Trophoblast cell (in vitro differentiated cells and primary cell): ENCODE measurements around the gene RAB11FIP3.
A peak's percentile ranks its signal among the peaks of the same experiment; 100 is the strongest.

ENCODE experiments used
- DNase-seq, 2 donors: peaks; one replicate each; pipeline ENCODE4 v3.0.0-alpha.2; 2016
- H2AFZ ChIP-seq: 2 replicates; pipeline ENCODE4 v1.6.1; 2013; ENCODE audit warnings: low read length, moderate library complexity, mild to moderate bottlenecking; ENCODE audit not compliant: insufficient read depth, poor library complexity
- H2AK5ac ChIP-seq: 2 replicates; pipeline ENCODE4 v1.6.1; 2013; ENCODE audit warnings: mild to moderate bottlenecking, low read length
- H2BK120ac ChIP-seq: 2 replicates; pipeline ENCODE4 v1.6.1; 2013; ENCODE audit warnings: low read length, mild to moderate bottlenecking, moderate library complexity; ENCODE audit not compliant: insufficient read depth, poor library complexity
- H2BK12ac ChIP-seq: 2 replicates; pipeline ENCODE4 v1.6.1; 2013; ENCODE audit warnings: mild to moderate bottlenecking, low read length, moderate library complexity
- H2BK5ac ChIP-seq: 2 replicates; pipeline ENCODE4 v1.6.1; 2013; ENCODE audit warnings: low read length, low read depth, moderate library complexity, mild to moderate bottlenecking; ENCODE audit not compliant: poor library complexity
- H3K14ac ChIP-seq: 2 replicates; pipeline ENCODE4 v1.6.1; 2013; ENCODE audit warnings: mild to moderate bottlenecking, low read length
- H3K18ac ChIP-seq: 2 replicates; pipeline ENCODE4 v1.6.1; 2013; ENCODE audit warnings: mild to moderate bottlenecking, low read length
- H3K23ac ChIP-seq: 2 replicates; pipeline ENCODE4 v1.6.1; 2013; ENCODE audit warnings: low read length
- H3K27ac ChIP-seq: 2 replicates; pipeline ENCODE4 v1.5.1; 2013; ENCODE audit warnings: low read depth, mild to moderate bottlenecking, inconsistent platforms, low read length, moderate library complexity
- H3K27me3 ChIP-seq: 2 replicates; pipeline ENCODE4 v1.6.1; 2013; ENCODE audit warnings: inconsistent platforms, mild to moderate bottlenecking, low read length, moderate library complexity; ENCODE audit not compliant: insufficient read depth
- H3K36me3 ChIP-seq, 2 experiments: 1 replicate in 1 of 2; 2 replicates in 1 of 2; pipeline ENCODE4 v1.6.1; 2013; ENCODE audit warnings: low read length in 2 of 2, mild to moderate bottlenecking in 2 of 2, moderate library complexity in 1 of 2; ENCODE audit not compliant: insufficient read depth in 2 of 2, control insufficient read depth in 1 of 2
- H3K4ac ChIP-seq: 2 replicates; pipeline ENCODE4 v1.6.1; 2013; ENCODE audit warnings: low read depth, mild to moderate bottlenecking, low read length, moderate library complexity
- H3K4me1 ChIP-seq, 2 experiments: 1 replicate in 1 of 2; 2 replicates in 1 of 2; pipeline ENCODE4 v1.6.1; 2013; ENCODE audit warnings: low read length in 2 of 2, mild to moderate bottlenecking in 2 of 2, moderate library complexity in 1 of 2; ENCODE audit not compliant: insufficient read depth in 2 of 2, control insufficient read depth in 1 of 2
- H3K4me2 ChIP-seq: 2 replicates; pipeline ENCODE4 v1.6.1; 2013; ENCODE audit warnings: inconsistent platforms, mild to moderate bottlenecking, low read length, moderate library complexity
- H3K4me3 ChIP-seq: 2 replicates; pipeline ENCODE4 v1.5.1; 2013; ENCODE audit warnings: mild to moderate bottlenecking, low read depth, low read length, inconsistent platforms
- H3K79me1 ChIP-seq: one replicate; pipeline ENCODE4 v1.6.1; 2013; ENCODE audit warnings: low read length
- H3K79me2 ChIP-seq: 2 replicates; pipeline ENCODE4 v1.6.1; 2013; ENCODE audit warnings: low read length, mild to moderate bottlenecking; ENCODE audit not compliant: control insufficient read depth, insufficient read depth, poor library complexity
- H3K9ac ChIP-seq: 2 replicates; pipeline ENCODE4 v1.6.1; 2013; ENCODE audit warnings: mild to moderate bottlenecking, low read length
- H3K9me3 ChIP-seq: 2 replicates; pipeline ENCODE4 v1.6.1; 2013; ENCODE audit warnings: low read depth, mild to moderate bottlenecking, control low read depth, inconsistent platforms, low read length; ENCODE audit not compliant: insufficient read depth
- H4K12ac ChIP-seq: 2 replicates; pipeline ENCODE4 v1.6.1; 2013; ENCODE audit warnings: low read depth, mild to moderate bottlenecking, low read length, moderate library complexity
- H4K8ac ChIP-seq: 2 replicates; pipeline ENCODE4 v1.6.1; 2013; ENCODE audit warnings: low read depth, mild to moderate bottlenecking, low read length, moderate library complexity
- H4K91ac ChIP-seq: one replicate; pipeline ENCODE4 v1.6.1; 2013; ENCODE audit warnings: low read depth, mild to moderate bottlenecking, low read length, moderate library complexity
- WGBS: extraction: QIAGEN DNeasy Blood & Tissue Kit; methylation state at CpG from one replicate; pipeline ENCODE4 v1.1.7; 2013; ENCODE audit warnings: missing lambda C conversion rate; ENCODE audit not compliant: insufficient read length, insufficient coverage; ENCODE audit errors: extremely low coverage; 5-methylcytosine and 5-hydroxymethylcytosine counted together

The RAB11FIP3 gene

DNA sequence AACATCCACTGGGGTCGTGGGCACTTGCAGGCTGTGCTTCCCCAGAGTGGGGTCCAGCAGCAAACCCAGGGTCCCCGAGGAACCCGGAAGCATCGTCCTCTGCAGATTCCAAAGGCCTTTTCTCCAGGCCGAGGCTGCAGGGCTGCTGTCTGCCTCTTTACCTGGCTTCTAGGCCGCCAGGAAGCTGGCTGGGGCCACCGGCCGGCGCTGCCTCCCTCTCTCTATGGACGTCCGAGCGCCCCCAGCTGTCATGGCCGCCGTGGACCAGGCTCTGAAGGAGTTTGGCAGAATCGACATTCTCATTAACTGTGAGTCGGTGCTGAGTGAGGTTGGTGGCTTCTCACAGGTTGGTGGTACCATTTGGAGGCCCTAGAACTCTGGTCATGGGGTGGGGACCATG lies 18.2 kb upstream of the RAB11FIP3 start:
- H4K91ac ChIP-seq, result no peak overlapping the region
- H3K4me3 ChIP-seq, result no peak overlapping the region
- H3K23ac ChIP-seq, result no peak overlapping the region
- H3K27me3 ChIP-seq, result no peaks in the 10 kb centered on the region
- no peak overlapping the region for H2AFZ ChIP-seq
- no peaks in the 10 kb centered on the region for H3K79me1 ChIP-seq
- H4K8ac ChIP-seq, result no peak overlapping the region
- H3K4me1 ChIP-seq, result peaks cover 4 to 11% of the 10 kb centered on the region in 2 experiments
- no peak overlapping the region for H2BK5ac ChIP-seq
- H3K4me2 ChIP-seq, result no peak overlapping the region
- H3K9me3 ChIP-seq, result no peaks in the 10 kb centered on the region
- WGBS, result no CpG with 5 or more reads among the region's 16 CpGs
- H3K18ac ChIP-seq, result no peak overlapping the region
- no peaks in the 10 kb centered on the region for H3K79me2 ChIP-seq
- H3K14ac ChIP-seq, result no peak overlapping the region
- no peak overlapping the region for H2BK12ac ChIP-seq
- H3K27ac ChIP-seq, result no peak overlapping the region
- H4K12ac ChIP-seq, result no peak overlapping the region
- no peak overlapping the region for H2AK5ac ChIP-seq
- H2BK120ac ChIP-seq, result no peak overlapping the region
- no peak overlapping the region for H3K4ac ChIP-seq
- H3K9ac ChIP-seq, result no peak overlapping the region
- DNase-seq, result no peak
- peaks cover 15 to 20% of the 10 kb centered on the region in 2 experiments for H3K36me3 ChIP-seq

- Histone ChIP-seq H3K4ac (no peak overlapping the region), H3K36me3 (peaks cover 15 to 20% of the 10 kb centered on the region in 2 experiments), H3K27ac (no peak overlapping the region), H4K91ac (no peak overlapping the region), H3K79me2 (no peaks in the 10 kb centered on the region), H3K4me2 (no peak overlapping the region), H2BK5ac (no peak overlapping the region), H2AK5ac (no peak overlapping the region), H4K8ac (no peak overlapping the region), H3K9me3 (no peaks in the 10 kb centered on the region), H2BK12ac (no peak overlapping the region), H3K79me1 (peaks cover 2% of the 10 kb centered on the region), H2AFZ (no peak overlapping the region), H3K14ac (no peak overlapping the region), H2BK120ac (no peak overlapping the region), H3K18ac (no peak overlapping the region), H3K23ac (no peak overlapping the region), H3K9ac (no peak overlapping the region), H4K12ac (no peak overlapping the region), H3K4me1 (peaks cover 5 to 9% of the 10 kb centered on the region in 2 experiments), H3K27me3 (no peaks in the 10 kb centered on the region), H3K4me3 (no peak overlapping the region)
- no CpG with 5 or more reads among the region's 36 CpGs for WGBS
- DNase-seq, result no peak
Observed at GRCh38 chr16:410516-411178, 14.8 kb upstream of the RAB11FIP3 start.

GRCh38 chr16:411576-412265 lies 13.7 kb upstream of the RAB11FIP3 start:
- no peak overlapping the region for H4K8ac ChIP-seq
- no peak overlapping the region for H2BK120ac ChIP-seq
- H3K14ac ChIP-seq, result no peak overlapping the region
- peaks cover 2% of the 10 kb centered on the region for H3K79me1 ChIP-seq
- no peak overlapping the region for H2BK5ac ChIP-seq
- H3K27ac ChIP-seq, result no peak overlapping the region
- H3K79me2 ChIP-seq, result no peaks in the 10 kb centered on the region
- H3K36me3 ChIP-seq, result peaks cover 15 to 20% of the 10 kb centered on the region in 2 experiments
- no peak overlapping the region for H3K9ac ChIP-seq
- DNase-seq, result no peak
- H3K9me3 ChIP-seq, result no peaks in the 10 kb centered on the region
- no peak overlapping the region for H4K12ac ChIP-seq
- H3K4me2 ChIP-seq, result no peak overlapping the region
- H2AFZ ChIP-seq, result no peak overlapping the region
- peaks cover 3 to 5% of the 10 kb centered on the region in 2 experiments for H3K4me1 ChIP-seq
- no peak overlapping the region for H3K18ac ChIP-seq
- WGBS, result no CpG with 5 or more reads among the region's 26 CpGs
- no peak overlapping the region for H2AK5ac ChIP-seq
- H2BK12ac ChIP-seq, result no peak overlapping the region
- H3K4ac ChIP-seq, result no peak overlapping the region
- no peaks in the 10 kb centered on the region for H3K27me3 ChIP-seq
- no peak overlapping the region for H3K23ac ChIP-seq
- no peak overlapping the region for H4K91ac ChIP-seq
- H3K4me3 ChIP-seq, result no peak overlapping the region

- Histone ChIP-seq H2BK5ac (peak overlapping the region; percentile 53), H2BK120ac (peak overlapping the region; percentile 31), H4K12ac (peak overlapping the region; percentile 56), H3K36me3 (peaks cover 15 to 20% of the 10 kb centered on the region in 2 experiments), H3K9me3 (no peaks in the 10 kb centered on the region), H3K79me1 (peaks cover 2% of the 10 kb centered on the region), H3K27ac (peak overlapping the region; percentile 61), H3K27me3 (no peaks in the 10 kb centered on the region), H3K23ac (no peak overlapping the region), H4K91ac (peak overlapping the region; percentile 77), H2AK5ac (peak overlapping the region; percentile 90), H3K4ac (no peak overlapping the region), H3K79me2 (no peaks in the 10 kb centered on the region), H3K18ac (peak overlapping the region; percentile 66), H2BK12ac (peak overlapping the region; percentile 82), H3K4me3 (no peak overlapping the region), H3K14ac (peak overlapping the region; percentile 62), H3K9ac (no peak overlapping the region), H3K4me1 (peaks cover 3 to 5% of the 10 kb centered on the region in 2 experiments), H2AFZ (peak overlapping the region; percentile 27), H4K8ac (peak overlapping the region; percentile 65), H3K4me2 (no peak overlapping the region)
- DNase-seq, result peak; percentile 93 to 95
- no CpG with 5 or more reads among the region's 21 CpGs for WGBS
Observed at GRCh38 chr16:414395-415169, 10.9 kb upstream of the RAB11FIP3 start.
